A673 (cell line): Measurements from ENCODE around the gene MTCH2. TPM values are rescaled to one million over a fixed set of nuclear protein-coding genes. Genes with fewer than 3 reads are reported as not detected.

ENCODE experiments used
- BruUV-seq: library from RNA; stranded (reverse); fragments of 400-500 nt; replicated peaks from 2 replicates; lab custom pipeline; 2021; lab: Mats Ljungman, UMichigan
- CTCF ChIA-PET: fragments of 300-600 bp; sonication (Branson Sonifier 250); formaldehyde crosslinking; loops from one replicate; lab custom pipeline; 2022; ENCODE audit warnings: antibody characterized with exemption; lab: Charles Lee
- POLR2A ChIA-PET: fragments of 300-600 bp; sonication (Branson Sonifier 250); formaldehyde crosslinking; loops from one replicate; lab custom pipeline; 2022; ENCODE audit warnings: antibody characterized with exemption; ENCODE audit not compliant: low non-redundant PET; lab: Charles Lee
- DNase-seq: peaks from one replicate; pipeline ENCODE4 v3.0.0-alpha.2; 2015; ENCODE audit warnings: low spot score
- H3K27ac ChIP-seq: fragments of 200-600 bp; sonication (generic); 2 replicates; pipeline ENCODE4 v1.5.1; 2016; ENCODE audit warnings: mixed run types, low read depth, mild to moderate bottlenecking, mixed read lengths, antibody characterized with exemption, low read length; ENCODE audit not compliant: poor library complexity, severe bottlenecking
- H3K27me3 ChIP-seq: fragments of 200-600 bp; sonication (generic); replicated peaks from 2 replicates; pipeline ENCODE4 v1.6.1; 2017; ENCODE audit warnings: mixed run types, low read depth, mild to moderate bottlenecking, mixed read lengths, antibody characterized with exemption, low read length; ENCODE audit not compliant: insufficient read depth, poor library complexity
- H3K36me3 ChIP-seq: fragments of 200-600 bp; sonication (generic); 2 replicates; pipeline ENCODE4 v1.6.1; 2016; ENCODE audit warnings: mixed run types, mild to moderate bottlenecking, mixed read lengths, antibody characterized with exemption, low read length; ENCODE audit not compliant: insufficient read depth, poor library complexity, severe bottlenecking
- H3K4me1 ChIP-seq: fragments of 200-600 bp; sonication (generic); 2 replicates; pipeline ENCODE4 v1.6.1; 2017; ENCODE audit warnings: mixed run types, mild to moderate bottlenecking, mixed read lengths, antibody characterized with exemption, low read length; ENCODE audit not compliant: insufficient read depth, poor library complexity, severe bottlenecking
- H3K4me3 ChIP-seq: fragments of 200-600 bp; sonication (generic); 2 replicates; pipeline ENCODE4 v1.5.1; 2016; ENCODE audit warnings: low read depth, mixed run types, mild to moderate bottlenecking, mixed read lengths, low read length; ENCODE audit not compliant: poor library complexity, severe bottlenecking
- H3K9me3 ChIP-seq: fragments of 200-600 bp; sonication (generic); 2 replicates; pipeline ENCODE4 v1.6.1; 2016; ENCODE audit warnings: mixed run types, low read depth, mild to moderate bottlenecking, mixed read lengths, antibody characterized with exemption, low read length; ENCODE audit not compliant: poor library complexity, severe bottlenecking
- CTCF ChIP-seq: fragments of 300-800, 200-600 bp; sonication (generic); conservative IDR thresholded peaks from 2 replicates; pipeline ENCODE4 v1.5.1; 2017; ENCODE audit warnings: low read depth, mild to moderate bottlenecking, antibody characterized with exemption, low read length, moderate library complexity, mixed read lengths
- EZH2 ChIP-seq: fragments of 200-600 bp; sonication (generic); IDR thresholded peaks from 2 replicates; pipeline ENCODE4 v1.6.1; 2017; ENCODE audit warnings: borderline replicate concordance, low read depth, mild to moderate bottlenecking, mixed read lengths, antibody characterized with exemption, low read length; ENCODE audit not compliant: poor library complexity, severe bottlenecking
- intact Hi-C: fragments of 100-400 bp; cut with micrococcal nuclease; formaldehyde crosslinking; loops from one replicate; pipeline ENCODE4 v1.10.0; 2022; ENCODE audit not compliant: unreplicated experiment
- total RNA-seq: library from RNA; stranded (reverse); gene quantifications from 2 replicates; pipeline ENCODE4 v1.2.3, GENCODE V29; 2021

Gene MTCH2
- total RNA-seq, 1 experiment from 2014 or later: 382 TPM

- H3K4me3 ChIP-seq: no peak overlapping the region
- no TSS peak for BruUV-seq
- no peak for DNase-seq
- no peak for TF ChIP-seq EZH2
- no peak for TF ChIP-seq CTCF
- no peaks in the 10 kb centered on the region for H3K9me3 ChIP-seq
- H3K36me3 ChIP-seq: no peaks in the 10 kb centered on the region
- H3K4me1 ChIP-seq: peaks cover 5% of the 10 kb centered on the region
- no peaks in the 10 kb centered on the region for H3K27me3 ChIP-seq
- intact Hi-C loops: no loop called here
- POLR2A ChIA-PET: no interaction called here
- no peak overlapping the region for H3K27ac ChIP-seq
- CTCF ChIA-PET: no interaction called here
These were observed 18.9 kb upstream of the MTCH2 start for GRCh38 chr11:47661245-47661644.

- TF ChIP-seq EZH2 (no peak), CTCF (no peak)
- Histone ChIP-seq H3K27ac (no peak overlapping the region), H3K27me3 (no peaks in the 10 kb centered on the region), H3K9me3 (no peaks in the 10 kb centered on the region), H3K36me3 (no peaks in the 10 kb centered on the region), H3K4me3 (no peak overlapping the region), H3K4me1 (peaks cover 5% of the 10 kb centered on the region)
- DNase-seq: no peak
- intact Hi-C loops: no loop called here
- CTCF ChIA-PET: no interaction called here
- POLR2A ChIA-PET: no interaction called here
- no TSS peak for BruUV-seq
These were observed 16.9 kb upstream of the MTCH2 start for GRCh38 chr11:47659276-47659675.

- CTCF ChIA-PET: interaction anchor here (0.7 kb wide), 1 partner anchor 61 kb away, joined by 3 read pairs; no protein-coding TSS in a partner anchor
- no TSS peak for BruUV-seq
- no peaks in the 10 kb centered on the region for H3K4me1 ChIP-seq
These were observed 14.0 kb upstream of the MTCH2 start for GRCh38 chr11:47656260-47656885.

More at GRCh38 chr11:47656260-47656885, 14.0 kb upstream of the MTCH2 start:
- Histone ChIP-seq H3K27me3 (no peaks in the 10 kb centered on the region), H3K9me3 (peaks cover 4% of the 10 kb centered on the region), H3K36me3 (no peaks in the 10 kb centered on the region), H3K4me3 (no peak overlapping the region), H3K27ac (no peak overlapping the region)
- TF ChIP-seq EZH2: no peak
- no peak for TF ChIP-seq CTCF
- DNase-seq: no peak
- POLR2A ChIA-PET: no interaction called here
- intact Hi-C loops: no loop called here
